Nephron progenitor cell (in vitro differentiated cells): ENCODE measurements around the gene WRNIP1.

Experiments used
- DNase-seq: peaks from one replicate; pipeline ENCODE4 v3.0.0; 2021
- H3K27ac Mint-ChIP-seq: 2 replicates; pipeline ENCODE4 v1.8.0; 2021; ENCODE audit warnings: mild to moderate bottlenecking, moderate library complexity, mixed read lengths
- H3K27me3 Mint-ChIP-seq: 2 replicates; pipeline ENCODE4 v1.8.0; 2021; ENCODE audit warnings: mild to moderate bottlenecking, low read depth, mixed read lengths; ENCODE audit not compliant: poor library complexity
- H3K36me3 Mint-ChIP-seq: 2 replicates; pipeline ENCODE4 v1.8.0; 2021; ENCODE audit warnings: low read depth, mixed read lengths
- H3K4me1 Mint-ChIP-seq: 2 replicates; pipeline ENCODE4 v1.8.0; 2021; ENCODE audit warnings: mixed read lengths
- H3K4me3 Mint-ChIP-seq: 2 replicates; pipeline ENCODE4 v1.8.0; 2021; ENCODE audit warnings: mild to moderate bottlenecking, moderate library complexity, mixed read lengths
- H3K9me3 Mint-ChIP-seq: 2 replicates; pipeline ENCODE4 v1.8.0; 2021; ENCODE audit warnings: mild to moderate bottlenecking, moderate library complexity, mixed read lengths
- CTCF ChIP-seq: fragments of 200-600 bp; sonication (generic); IDR thresholded peaks from 2 replicates; pipeline ENCODE4 v1.5.0; 2021; ENCODE audit warnings: antibody characterized with exemption

The WRNIP1 gene

GRCh38 chr6:2823104-2823850, 58.1 kb downstream of the WRNIP1 start:
- Mint-ChIP-seq H3K4me3 (no peak overlapping the region), H3K36me3 (peaks cover 10% of the 10 kb centered on the region), H3K9me3 (peaks cover 3% of the 10 kb centered on the region), H3K27me3 (no peaks in the 10 kb centered on the region), H3K4me1 (peaks cover 9% of the 10 kb centered on the region), H3K27ac (no peak overlapping the region)
- no peak for TF ChIP-seq CTCF
- no peak for DNase-seq

- Mint-ChIP-seq H3K4me3 (no peak overlapping the region), H3K27ac (no peak overlapping the region), H3K27me3 (no peaks in the 10 kb centered on the region), H3K4me1 (peaks cover 9% of the 10 kb centered on the region), H3K9me3 (peaks cover 3% of the 10 kb centered on the region), H3K36me3 (peaks cover 10% of the 10 kb centered on the region)
- TF ChIP-seq CTCF: no peak
- no peak for DNase-seq
Measured at GRCh38 chr6:2826131-2826530, 60.9 kb downstream of the WRNIP1 start.

- no peak for TF ChIP-seq CTCF
- no peak for DNase-seq
- Mint-ChIP-seq H3K27ac (no peak overlapping the region), H3K36me3 (peaks cover 10% of the 10 kb centered on the region), H3K4me1 (peaks cover 9% of the 10 kb centered on the region), H3K9me3 (no peaks in the 10 kb centered on the region), H3K4me3 (no peak overlapping the region), H3K27me3 (peaks cover 3% of the 10 kb centered on the region)
Measured at GRCh38 chr6:2827142-2827541, 61.9 kb downstream of the WRNIP1 start.

GRCh38 chr6:2828629-2829028, 63.4 kb downstream of the WRNIP1 start:
- Mint-ChIP-seq H3K4me3 (no peak overlapping the region), H3K4me1 (peaks cover 1% of the 10 kb centered on the region), H3K9me3 (no peaks in the 10 kb centered on the region), H3K36me3 (peaks cover 8% of the 10 kb centered on the region), H3K27me3 (peaks cover 6% of the 10 kb centered on the region), H3K27ac (no peak overlapping the region)
- no peak for TF ChIP-seq CTCF
- no peak for DNase-seq

GRCh38 chr6:2829253-2829652, 64.1 kb downstream of the WRNIP1 start:
- no peaks in the 10 kb centered on the region for H3K4me1 Mint-ChIP-seq
- H3K9me3 Mint-ChIP-seq: no peaks in the 10 kb centered on the region
- H3K27ac Mint-ChIP-seq: no peak overlapping the region
- no peak for TF ChIP-seq CTCF
- peaks cover 13% of the 10 kb centered on the region for H3K36me3 Mint-ChIP-seq
- no peak for DNase-seq
- H3K27me3 Mint-ChIP-seq: peaks cover 6% of the 10 kb centered on the region
- H3K4me3 Mint-ChIP-seq: no peak overlapping the region

- Mint-ChIP-seq H3K27me3 (peaks cover 6% of the 10 kb centered on the region), H3K4me1 (no peaks in the 10 kb centered on the region), H3K9me3 (no peaks in the 10 kb centered on the region), H3K36me3 (peaks cover 18% of the 10 kb centered on the region), H3K4me3 (no peak overlapping the region), H3K27ac (no peak overlapping the region)
- DNase-seq: no peak
- TF ChIP-seq CTCF: no peak
Measured at GRCh38 chr6:2830183-2830582, 65.0 kb downstream of the WRNIP1 start.
